ENCODE measurements around the gene PDGFRA. TPM values are rescaled to one million over a fixed set of nuclear protein-coding genes. Genes with fewer than 3 reads are reported as not detected.

The PDGFRA gene
- total and polyA plus RNA-seq, 9 donors = 54.3 to 106 (median 83.9) TPM

DNA sequence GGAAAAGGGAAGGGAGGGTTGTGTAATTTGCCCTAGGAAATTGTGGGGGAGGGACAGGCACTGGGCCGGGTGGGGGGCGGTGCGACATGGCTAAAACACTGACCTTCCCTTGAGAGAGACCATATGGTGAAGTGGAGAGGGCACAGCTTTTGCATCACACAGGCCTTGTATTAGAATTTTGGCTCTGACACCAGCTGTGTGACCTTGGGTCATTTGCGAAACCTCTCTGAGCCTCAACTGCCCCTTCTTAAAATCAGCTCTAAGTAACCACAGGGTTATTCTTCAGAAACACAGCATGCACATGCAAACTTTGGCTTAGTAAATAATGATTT lies 25.8 kb downstream of the PDGFRA start:
- no peak for DNase-seq
- H3K4me3 ChIP-seq (ENCODE audit: low read length) = no peak overlapping the region
- H3K27ac ChIP-seq (ENCODE audit: low read length) = no peak overlapping the region
- WGBS (ENCODE audit: insufficient coverage) = 56% methylated on average over 3 of the region's 4 CpGs
- H3K27me3 ChIP-seq (ENCODE audit: control insufficient read depth, insufficient read depth, low read length) = no peaks in the 10 kb centered on the region
- no peaks in the 10 kb centered on the region for H3K4me1 ChIP-seq (ENCODE audit: control insufficient read depth, insufficient read depth, low read length)
- peaks cover 2% of the 10 kb centered on the region for H3K9me3 ChIP-seq (replicated peaks; ENCODE audit: control insufficient read depth, low read depth, low read length)
- H3K36me3 ChIP-seq (ENCODE audit: control insufficient read depth, insufficient read depth, low read length) = no peaks in the 10 kb centered on the region

DNA sequence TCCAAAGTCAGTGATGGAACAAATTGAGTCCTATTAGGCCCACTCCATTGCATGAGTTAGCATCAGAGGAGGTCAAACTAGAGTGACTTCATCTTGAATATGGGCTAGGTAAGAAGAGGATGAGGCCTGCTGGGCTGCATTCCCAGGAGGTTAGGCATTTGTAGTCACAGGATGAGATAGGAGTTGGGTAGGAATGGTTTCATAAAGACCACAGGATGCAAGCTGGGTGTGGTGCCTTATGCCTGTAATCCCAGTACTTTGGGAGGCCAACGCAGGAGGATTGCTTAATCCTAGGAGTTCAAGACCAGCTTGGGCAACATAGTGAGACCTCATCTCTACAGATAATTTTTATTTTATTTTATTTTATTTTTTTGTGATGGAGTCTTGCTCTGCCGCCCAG lies 26.8 kb downstream of the PDGFRA start:
- no peak for DNase-seq
- H3K9me3 ChIP-seq (replicated peaks; ENCODE audit: control insufficient read depth, low read depth, low read length) = peaks cover 2% of the 10 kb centered on the region

DNA sequence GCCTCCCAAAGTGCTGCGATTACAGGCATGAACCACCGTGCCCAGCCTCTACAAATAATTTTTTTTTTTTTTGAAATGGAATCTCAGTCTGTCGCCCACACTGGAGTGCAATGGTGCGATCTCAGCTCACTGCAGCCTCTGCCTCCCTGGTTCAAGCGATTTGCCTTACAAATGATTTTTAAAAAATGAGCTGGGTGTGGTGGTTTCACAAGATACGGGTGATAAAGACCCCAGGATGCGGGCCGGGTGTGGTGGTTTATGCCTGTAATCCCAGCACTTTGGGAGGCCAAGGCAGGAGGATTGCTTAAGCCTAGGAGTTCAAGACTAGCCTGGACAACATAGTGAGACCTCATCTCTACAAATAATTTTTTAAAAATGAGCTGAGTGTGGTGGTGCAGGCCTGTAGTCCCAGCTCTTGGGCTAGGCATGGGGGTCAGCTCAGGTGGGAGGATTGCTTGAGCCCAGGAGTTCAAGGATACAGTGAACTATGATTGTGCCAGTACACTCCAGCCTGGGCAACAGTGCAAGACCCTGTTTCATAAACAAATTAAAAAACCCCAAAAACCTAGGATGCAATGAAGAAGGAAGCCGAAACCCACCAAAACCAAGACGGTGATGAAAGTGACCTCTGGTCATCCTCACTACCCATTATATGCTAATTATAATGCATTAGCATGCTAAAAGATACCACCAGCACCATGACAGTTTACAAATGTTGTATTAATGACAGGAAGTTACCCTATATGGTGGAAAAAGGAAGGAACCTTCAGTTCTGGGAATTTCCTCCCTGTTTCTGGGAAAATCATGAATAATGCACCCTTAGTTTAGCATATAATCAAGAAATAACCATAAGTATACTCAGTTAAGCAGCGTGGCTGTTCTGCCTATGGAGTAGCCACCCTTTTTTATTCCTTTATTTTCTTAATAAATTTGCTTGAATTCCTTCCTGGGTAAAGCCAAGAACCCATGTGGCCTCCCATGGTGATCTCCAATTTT lies 27.7 kb downstream of the PDGFRA start:
- Histone ChIP-seq H3K27ac (ENCODE audit: low read length) (no peak overlapping the region), H3K4me1 (ENCODE audit: control insufficient read depth, insufficient read depth, low read length) (no peaks in the 10 kb centered on the region), H3K27me3 (ENCODE audit: control insufficient read depth, insufficient read depth, low read length) (no peaks in the 10 kb centered on the region), H3K36me3 (ENCODE audit: control insufficient read depth, insufficient read depth, low read length) (no peaks in the 10 kb centered on the region), H3K4me3 (ENCODE audit: low read length) (no peak overlapping the region), H3K9me3 (replicated peaks; ENCODE audit: control insufficient read depth, low read depth, low read length) (no peaks in the 10 kb centered on the region)
- 93% methylated on average over 4 of the region's 11 CpGs for WGBS (ENCODE audit: insufficient coverage)
- no peak for DNase-seq

More for the DNA sequence above, 26.8 kb downstream of the PDGFRA start:
- H3K36me3 ChIP-seq (ENCODE audit: control insufficient read depth, insufficient read depth, low read length) = no peaks in the 10 kb centered on the region
- WGBS (ENCODE audit: insufficient coverage) = no CpG with 5 or more reads among the region's 2 CpGs
- no peaks in the 10 kb centered on the region for H3K27me3 ChIP-seq (ENCODE audit: control insufficient read depth, insufficient read depth, low read length)
- no peaks in the 10 kb centered on the region for H3K4me1 ChIP-seq (ENCODE audit: control insufficient read depth, insufficient read depth, low read length)
- no peak overlapping the region for H3K4me3 ChIP-seq (ENCODE audit: low read length)
- no peak overlapping the region for H3K27ac ChIP-seq (ENCODE audit: low read length)

DNA sequence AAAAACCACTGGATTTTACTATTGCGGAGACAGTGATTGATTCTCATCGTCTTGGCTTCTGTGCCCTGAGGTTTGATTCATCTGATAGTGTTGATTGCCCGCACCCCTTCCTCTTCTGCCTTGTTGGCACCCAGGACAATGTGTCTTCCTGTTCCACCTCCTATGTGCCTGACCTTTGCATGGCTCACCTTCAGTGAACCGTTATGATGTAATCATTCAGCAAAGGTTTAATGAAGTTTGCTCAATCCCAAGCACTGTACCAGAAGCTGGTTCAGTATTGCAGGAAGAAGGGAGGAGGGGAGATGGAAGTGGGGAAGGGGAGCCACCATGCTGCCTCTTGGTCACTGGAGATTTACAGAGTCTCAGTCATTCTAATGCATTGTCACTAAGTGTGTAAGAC lies 36.3 kb downstream of the PDGFRA start:
- peaks cover 18% of the 10 kb centered on the region for H3K36me3 ChIP-seq (ENCODE audit: control insufficient read depth, insufficient read depth, low read length)
- H3K4me1 ChIP-seq (ENCODE audit: control insufficient read depth, insufficient read depth, low read length) = no peaks in the 10 kb centered on the region
- H3K27me3 ChIP-seq (ENCODE audit: control insufficient read depth, insufficient read depth, low read length) = no peaks in the 10 kb centered on the region
- 83% methylated on average over 2 of the region's 4 CpGs for WGBS (ENCODE audit: insufficient coverage)
- no peak overlapping the region for H3K27ac ChIP-seq (ENCODE audit: low read length)
- H3K4me3 ChIP-seq (ENCODE audit: low read length) = no peak overlapping the region
- no peak for DNase-seq
- H3K9me3 ChIP-seq (replicated peaks; ENCODE audit: control insufficient read depth, low read depth, low read length) = no peaks in the 10 kb centered on the region

DNA sequence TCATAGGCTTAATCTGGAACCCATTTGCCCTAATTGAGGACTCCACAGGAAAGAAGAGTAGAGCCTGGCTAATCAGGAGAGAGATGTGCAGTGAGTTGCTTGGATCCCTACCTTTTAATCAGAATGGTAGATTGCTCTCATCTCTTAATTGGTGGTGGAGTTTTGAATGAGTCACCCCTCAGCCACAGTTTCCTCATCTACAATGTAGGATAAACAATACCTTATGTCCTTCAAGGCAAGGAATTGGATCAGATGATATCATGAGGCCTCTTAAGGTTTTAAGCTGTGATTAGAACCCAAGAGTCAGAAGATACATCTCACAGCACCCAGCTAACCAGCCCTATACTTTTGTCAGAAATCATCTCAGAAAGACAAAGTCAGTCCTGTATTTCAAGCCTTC lies 39.1 kb downstream of the PDGFRA start:
- no peak for DNase-seq
- H3K4me3 ChIP-seq (ENCODE audit: low read length) = no peak overlapping the region
- peaks cover 26% of the 10 kb centered on the region for H3K36me3 ChIP-seq (ENCODE audit: control insufficient read depth, insufficient read depth, low read length)
- H3K27ac ChIP-seq (ENCODE audit: low read length) = no peak overlapping the region
- no peaks in the 10 kb centered on the region for H3K4me1 ChIP-seq (ENCODE audit: control insufficient read depth, insufficient read depth, low read length)
- no peaks in the 10 kb centered on the region for H3K9me3 ChIP-seq (replicated peaks; ENCODE audit: control insufficient read depth, low read depth, low read length)
- H3K27me3 ChIP-seq (ENCODE audit: control insufficient read depth, insufficient read depth, low read length) = no peaks in the 10 kb centered on the region

DNA sequence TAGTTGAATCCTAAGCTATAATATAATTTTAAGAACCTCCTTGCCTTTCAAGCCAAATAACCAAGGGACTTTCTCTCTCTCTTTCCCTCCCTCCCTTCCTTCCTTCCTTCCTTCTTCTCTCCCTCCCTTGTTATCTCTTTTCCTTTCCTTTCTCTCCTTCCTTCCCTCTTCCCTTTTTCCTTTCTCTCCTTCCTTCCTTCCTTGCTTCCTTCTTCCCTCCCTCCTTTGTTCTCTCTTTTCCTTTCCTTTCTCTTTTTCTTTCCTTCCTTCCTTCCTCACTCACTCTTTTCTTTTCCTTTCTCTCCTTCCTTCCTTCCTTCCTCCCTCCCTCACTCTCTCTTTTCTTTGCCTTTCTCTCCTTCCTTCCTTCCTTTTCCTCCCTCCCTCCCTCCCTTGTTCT lies 42.4 kb downstream of the PDGFRA start:
- H3K27me3 ChIP-seq (ENCODE audit: control insufficient read depth, insufficient read depth, low read length) = no peaks in the 10 kb centered on the region
- no peaks in the 10 kb centered on the region for H3K4me1 ChIP-seq (ENCODE audit: control insufficient read depth, insufficient read depth, low read length)
- H3K27ac ChIP-seq (ENCODE audit: low read length) = no peak overlapping the region
- no peak overlapping the region for H3K4me3 ChIP-seq (ENCODE audit: low read length)
- no peak for DNase-seq
- peaks cover 29% of the 10 kb centered on the region for H3K36me3 ChIP-seq (ENCODE audit: control insufficient read depth, insufficient read depth, low read length)
- H3K9me3 ChIP-seq (replicated peaks; ENCODE audit: control insufficient read depth, low read depth, low read length) = no peaks in the 10 kb centered on the region

DNA sequence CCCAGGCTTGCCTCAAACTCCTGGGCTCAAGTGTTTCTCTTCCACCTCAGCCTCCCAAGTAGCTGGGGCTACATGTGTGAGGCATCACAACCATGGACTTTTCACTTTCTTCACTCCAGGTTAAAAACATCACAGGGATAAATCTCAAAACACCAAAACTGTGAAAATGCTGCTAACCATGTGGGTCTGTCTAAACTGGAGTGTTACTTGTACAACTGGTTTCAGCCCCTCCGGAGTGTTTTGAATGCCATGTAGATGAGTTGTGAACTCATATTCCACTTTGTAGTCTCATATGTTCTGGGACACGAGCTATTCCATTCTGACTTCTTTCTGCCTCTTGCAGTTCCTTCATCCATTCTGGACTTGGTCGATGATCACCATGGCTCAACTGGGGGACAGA lies 43.0 kb downstream of the PDGFRA start:
- 100% methylated on average over 2 of the region's 3 CpGs for WGBS (ENCODE audit: insufficient coverage)

DNA sequence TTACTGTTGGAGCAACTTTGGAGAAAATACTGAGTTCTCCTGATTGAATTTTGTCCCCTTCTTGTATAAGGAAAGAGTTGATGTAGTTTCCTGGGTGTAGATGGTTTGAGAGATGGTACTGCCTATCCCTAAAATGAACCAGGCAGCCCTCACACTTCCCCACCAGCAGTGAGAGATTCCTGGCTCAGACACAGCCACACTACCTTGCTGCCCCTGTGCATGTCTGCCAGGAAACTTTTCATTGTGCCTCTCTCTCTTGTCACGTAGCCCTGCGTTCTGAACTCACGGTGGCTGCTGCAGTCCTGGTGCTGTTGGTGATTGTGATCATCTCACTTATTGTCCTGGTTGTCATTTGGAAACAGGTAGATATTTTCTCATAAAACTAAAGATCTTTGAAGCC lies 45.2 kb downstream of the PDGFRA start:
- no peak for DNase-seq
- H3K4me3 ChIP-seq (ENCODE audit: low read length) = no peak overlapping the region
- H3K4me1 ChIP-seq (ENCODE audit: control insufficient read depth, insufficient read depth, low read length) = no peaks in the 10 kb centered on the region
- H3K27ac ChIP-seq (ENCODE audit: low read length) = no peak overlapping the region
- peaks cover 18% of the 10 kb centered on the region for H3K36me3 ChIP-seq (ENCODE audit: control insufficient read depth, insufficient read depth, low read length)
- no CpG with 5 or more reads among the region's 3 CpGs for WGBS (ENCODE audit: insufficient coverage)
- no peaks in the 10 kb centered on the region for H3K9me3 ChIP-seq (replicated peaks; ENCODE audit: control insufficient read depth, low read depth, low read length)
- peaks cover 3% of the 10 kb centered on the region for H3K27me3 ChIP-seq (ENCODE audit: control insufficient read depth, insufficient read depth, low read length)

More for the DNA sequence above, 43.0 kb downstream of the PDGFRA start:
- DNase-seq = no peak
- no peak overlapping the region for H3K27ac ChIP-seq (ENCODE audit: low read length)
- no peaks in the 10 kb centered on the region for H3K9me3 ChIP-seq (replicated peaks; ENCODE audit: control insufficient read depth, low read depth, low read length)
- no peak overlapping the region for H3K4me3 ChIP-seq (ENCODE audit: low read length)
- H3K4me1 ChIP-seq (ENCODE audit: control insufficient read depth, insufficient read depth, low read length) = no peaks in the 10 kb centered on the region
- peaks cover under 1% of the 10 kb centered on the region for H3K27me3 ChIP-seq (ENCODE audit: control insufficient read depth, insufficient read depth, low read length)
- peaks cover 30% of the 10 kb centered on the region for H3K36me3 ChIP-seq (ENCODE audit: control insufficient read depth, insufficient read depth, low read length)

DNA sequence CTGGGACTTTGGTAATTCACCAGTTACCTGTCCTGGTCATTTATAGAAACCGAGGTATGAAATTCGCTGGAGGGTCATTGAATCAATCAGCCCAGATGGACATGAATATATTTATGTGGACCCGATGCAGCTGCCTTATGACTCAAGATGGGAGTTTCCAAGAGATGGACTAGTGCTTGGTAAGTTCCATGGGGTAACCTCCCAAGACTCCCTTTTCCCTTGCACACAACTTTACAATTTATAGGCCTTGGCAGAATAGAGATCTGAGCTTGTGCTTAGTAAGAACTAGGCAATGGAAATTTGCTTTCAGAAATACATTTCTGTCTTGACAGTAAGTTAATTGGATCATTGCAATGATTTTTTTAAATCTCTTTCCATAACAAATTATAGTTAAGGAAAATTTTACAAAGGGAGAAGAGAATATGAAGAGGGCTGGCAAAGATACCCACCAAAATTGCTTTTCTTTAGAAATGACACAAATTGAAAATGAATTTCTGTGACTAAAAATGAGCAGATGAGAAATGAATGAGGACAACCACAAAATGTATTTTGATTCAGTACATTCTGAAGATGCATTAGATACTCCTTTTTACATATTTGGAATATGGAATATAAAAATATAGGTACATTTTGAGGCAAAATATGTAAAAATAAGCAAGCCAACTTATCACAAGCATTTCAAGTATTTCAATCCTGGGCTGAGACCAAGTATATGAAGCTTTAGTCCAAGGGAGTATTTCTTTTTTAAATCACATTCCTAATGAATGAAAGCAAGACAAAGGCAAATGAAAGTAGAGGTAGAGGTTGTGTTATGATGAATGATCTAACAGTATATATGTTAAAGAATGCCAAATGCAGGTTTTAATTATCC lies 45.9 kb downstream of the PDGFRA start:
- H3K27ac ChIP-seq (ENCODE audit: low read length) = no peak overlapping the region
- H3K4me1 ChIP-seq (ENCODE audit: control insufficient read depth, insufficient read depth, low read length) = no peaks in the 10 kb centered on the region
- H3K36me3 ChIP-seq (ENCODE audit: control insufficient read depth, insufficient read depth, low read length) = peaks cover 18% of the 10 kb centered on the region
- WGBS (ENCODE audit: insufficient coverage) = 89% methylated on average over 3 of the region's 3 CpGs
- H3K4me3 ChIP-seq (ENCODE audit: low read length) = no peak overlapping the region
- H3K9me3 ChIP-seq (replicated peaks; ENCODE audit: control insufficient read depth, low read depth, low read length) = no peaks in the 10 kb centered on the region
- DNase-seq = peak; percentile 54
- H3K27me3 ChIP-seq (ENCODE audit: control insufficient read depth, insufficient read depth, low read length) = peaks cover 3% of the 10 kb centered on the region

DNA sequence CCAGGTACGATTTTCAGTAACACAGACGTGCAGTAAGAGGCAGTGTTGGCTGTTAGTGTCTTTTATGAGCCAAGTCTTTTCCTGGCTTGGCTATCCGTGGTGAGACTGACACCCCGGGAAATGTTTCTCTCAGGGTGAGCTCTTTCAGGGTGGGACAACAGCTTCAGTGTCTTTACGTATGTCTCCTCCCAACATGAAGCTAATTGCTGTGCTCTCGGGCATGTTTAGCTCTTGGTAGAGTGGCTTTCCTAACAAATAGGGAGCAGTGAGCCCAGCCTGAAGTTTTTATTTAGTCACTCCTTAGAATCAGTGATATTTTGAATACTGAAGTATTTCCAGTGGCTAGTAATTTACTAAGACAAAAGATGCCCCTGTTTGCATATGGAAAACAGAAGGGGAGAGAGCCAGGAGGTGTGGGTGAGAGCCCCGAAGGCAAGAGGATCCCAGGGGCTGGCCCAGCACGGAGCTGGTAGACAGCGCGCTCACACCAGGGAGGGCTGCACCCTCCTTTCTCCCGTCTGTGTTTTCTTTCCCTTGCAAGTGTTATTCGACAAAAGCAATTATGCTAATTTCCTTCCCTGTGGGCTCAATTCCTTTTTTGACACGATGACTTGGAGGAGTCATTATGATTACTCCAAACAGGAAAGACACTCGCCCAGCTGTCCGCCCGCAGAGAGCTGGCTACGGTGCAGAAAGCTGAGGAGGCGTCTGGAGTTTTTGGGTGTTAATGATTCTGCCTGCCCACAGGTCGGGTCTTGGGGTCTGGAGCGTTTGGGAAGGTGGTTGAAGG lies 47.7 kb downstream of the PDGFRA start:
- 36% methylated on average over 11 of the region's 20 CpGs for WGBS (ENCODE audit: insufficient coverage)
- Histone ChIP-seq H3K27me3 (ENCODE audit: control insufficient read depth, insufficient read depth, low read length) (peaks cover 3% of the 10 kb centered on the region), H3K36me3 (ENCODE audit: control insufficient read depth, insufficient read depth, low read length) (peaks cover 13% of the 10 kb centered on the region), H3K9me3 (replicated peaks; ENCODE audit: control insufficient read depth, low read depth, low read length) (no peaks in the 10 kb centered on the region), H3K27ac (ENCODE audit: low read length) (no peak overlapping the region), H3K4me1 (ENCODE audit: control insufficient read depth, insufficient read depth, low read length) (peaks cover 4% of the 10 kb centered on the region), H3K4me3 (ENCODE audit: low read length) (no peak overlapping the region)
- DNase-seq = no peak
